GM12878 (cell line): Measurements from ENCODE around the gene GSG1L2. TPM values are rescaled to one million over a fixed set of nuclear protein-coding genes. Genes with fewer than 3 reads are reported as not detected.
A peak's percentile ranks its signal among the peaks of the same experiment; 100 is the strongest.

Experiments used
- ATAC-seq: fragments of 200-7000 bp; cut with Tn5 transposase; 3 replicates; pipeline ENCODE4 v1.9.1; 2020; ENCODE audit warnings: mild to moderate bottlenecking, moderate library complexity
- BruUV-seq: library from RNA; stranded (reverse); fragments of 400-500 nt; replicated peaks from 2 replicates; lab custom pipeline; 2021; lab: Mats Ljungman, UMichigan
- CTCF ChIA-PET: fragments of 300-600 bp; sonication (Branson Sonifier 250); formaldehyde crosslinking; extraction: SDS; loops from one replicate; lab custom pipeline; 2021; ENCODE audit warnings: inconsistent platforms; lab: Yijun Ruan, JAX
- POLR2A ChIA-PET: fragments of 350-600 bp; formaldehyde crosslinking; extraction: SDS; loops from one replicate; lab custom pipeline; 2021; ENCODE audit warnings: inconsistent platforms; lab: Charles Lee
- RAD21 ChIA-PET: fragments of 300-600 bp; sonication (Branson Sonifier 250); formaldehyde crosslinking; loops from one replicate; lab custom pipeline; 2023; ENCODE audit warnings: antibody characterized with exemption; ENCODE audit not compliant: unreplicated experiment; lab: Charles Lee
- SMC1A ChIA-PET: fragments of 300-600 bp; sonication (Branson Sonifier 250); formaldehyde crosslinking; loops from one replicate; lab custom pipeline; 2023; ENCODE audit not compliant: unreplicated experiment, uncharacterized antibody; lab: Charles Lee
- DNase-seq: peaks from one replicate; pipeline ENCODE4 v3.0.0-alpha.2; 2011; ENCODE audit warnings: low read depth, low spot score
- FAIRE-seq: peaks from 3 replicates; lab custom pipeline; 2011; peaks lifted over from hg19 to GRCh38; lab: Jason Lieb, UNC
- H2AFZ ChIP-seq: 2 replicates; pipeline ENCODE4 v1.6.0; 2011; ENCODE audit warnings: low read depth, low read length, control low read depth; ENCODE audit not compliant: control insufficient read depth
- H3K27ac ChIP-seq: 2 replicates; pipeline ENCODE4 v1.5.1; 2011; ENCODE audit warnings: control low read depth; ENCODE audit not compliant: control insufficient read depth, insufficient read depth
- H3K27me3 ChIP-seq, 2 experiments: replicated peaks in 1 of 2; 2 replicates each; pipeline versions ENCODE4 v1.6.0 to v1.6.1; 2011; ENCODE audit warnings: low read length in 1 of 2; ENCODE audit not compliant: control insufficient read depth in 2 of 2, insufficient read depth in 2 of 2
- H3K36me3 ChIP-seq, 2 experiments: 2 replicates each; pipeline ENCODE4 v1.5.1; 2011; ENCODE audit warnings: low read length in 1 of 2; ENCODE audit not compliant: control insufficient read depth in 2 of 2, insufficient read depth in 2 of 2
- H3K4me1 ChIP-seq: 2 replicates; pipeline ENCODE4 v1.6.1; 2011; ENCODE audit warnings: mild to moderate bottlenecking, low read length, moderate library complexity, mixed read lengths; ENCODE audit not compliant: control insufficient read depth, insufficient read depth
- H3K4me2 ChIP-seq: 2 replicates; pipeline ENCODE4 v1.6.0; 2011; ENCODE audit warnings: control low read depth; ENCODE audit not compliant: control insufficient read depth, insufficient read depth
- H3K4me3 ChIP-seq: fragments of 200-600 bp; sonication (generic); 2 replicates; pipeline ENCODE4 v1.5.1; 2016
- H3K79me2 ChIP-seq: 2 replicates; pipeline ENCODE4 v1.6.0; 2011; ENCODE audit warnings: low read length; ENCODE audit not compliant: control insufficient read depth, insufficient read depth
- H3K9ac ChIP-seq: 2 replicates; pipeline ENCODE4 v1.8.0; 2011; ENCODE audit warnings: low read length, control low read depth, mixed read lengths; ENCODE audit not compliant: control insufficient read depth, insufficient read depth
- H3K9me3 ChIP-seq: replicated peaks from 3 replicates; pipeline ENCODE4 v1.5.1; 2011; ENCODE audit warnings: mild to moderate bottlenecking, low read length; ENCODE audit not compliant: control insufficient read depth, insufficient read depth
- H4K20me1 ChIP-seq: 2 replicates; pipeline ENCODE4 v1.6.0; 2011; ENCODE audit not compliant: control insufficient read depth, insufficient read depth
- CBFB ChIP-seq: IDR thresholded peaks from 2 replicates; pipeline ENCODE4 v1.6.1; 2016; ENCODE audit warnings: antibody characterized with exemption, low read depth
- RFX5 ChIP-seq: IDR thresholded peaks from 2 replicates; pipeline ENCODE4 v1.6.1; 2011; ENCODE audit warnings: low read depth, low read length, improper control_type of control experiment
- WGBS: methylation state at CpG from one replicate; pipeline ENCODE4 v1.1.6; 2016; ENCODE audit warnings: low lambda C conversion rate; ENCODE audit not compliant: insufficient replicate concordance, insufficient coverage; ENCODE audit errors: missing lambda C conversion rate; 5-methylcytosine and 5-hydroxymethylcytosine counted together
- in situ Hi-C: fragments of 300-500 bp; cut with MboI; formaldehyde crosslinking; loops from 9 replicates; pipeline ENCODE4 v1.14.3; 2018; ENCODE audit warnings: mixed read lengths
- intact Hi-C: fragments of 100-400 bp; cut with micrococcal nuclease; formaldehyde crosslinking; loops from one replicate; pipeline ENCODE4 v1.14.2; 2022; ENCODE audit not compliant: unreplicated experiment
- polyA plus RNA-seq, 11 experiments: library from polyadenylated mRNA; depleted of rRNA in 4 of 11; unstranded in 6 of 11; stranded (reverse) in 5 of 11; fragments of >200 nt; fragmentation: Nextera tagmentation in 4 of 11; fragmentation: Illumina TruSeq in 1 of 11; extraction: Ambion mirVana in 4 of 11; extraction: Trizol in 1 of 11; gene quantifications; 1 replicate in 1 of 11; 2 replicates in 10 of 11; pipeline versions ENCODE4 v1.2.1 to v1.2.3, GENCODE V29; 2011 to 2016; ENCODE audit warnings: inconsistent platforms in 2 of 11, missing spikeins in 2 of 11, low read depth in 1 of 11
- total RNA-seq, 4 experiments: library from RNA; depleted of rRNA in 3 of 4; stranded (reverse); fragments of >200 nt in 3 of 4; fragmentation: Illumina TruSeq in 1 of 4; extraction: Trizol in 1 of 4; gene quantifications; 2 replicates each; pipeline versions ENCODE4 v1.2.1 to v1.2.3, GENCODE V29; 2013 to 2021
- TF ChIP-seq, protein P1 (sequence below): IDR thresholded peaks from 2 replicates; pipeline ENCODE4 v1.6.1; 2012; ENCODE audit warnings: low read depth, low read length, improper control_type of control experiment

GSG1L2 gene
- total and polyA plus RNA-seq, 10 of the 15 experiments (the other 5 are each of a cell fraction or from before 2014, with no cell fraction given) = not detected

DNA sequence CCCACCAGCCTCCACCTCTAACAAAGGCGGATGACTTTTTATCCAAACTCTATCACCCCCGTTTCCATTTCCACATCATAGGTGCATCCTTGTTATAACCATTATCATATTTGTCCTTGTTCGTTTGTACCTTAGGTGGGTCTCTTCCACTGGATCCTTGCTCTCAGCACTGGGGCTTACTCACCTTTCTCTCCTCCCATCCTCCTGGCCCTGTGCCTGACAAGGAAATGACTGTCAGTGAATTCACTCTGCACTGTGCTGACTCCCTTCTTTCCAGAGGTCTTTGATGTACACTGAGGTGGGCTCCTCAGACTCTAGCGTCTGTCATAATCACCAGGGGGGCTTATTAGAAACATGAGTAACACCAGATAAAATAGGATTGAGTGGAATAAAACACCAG is 3.1 kb downstream of the GSG1L2 start:
- Histone ChIP-seq H3K4me1 (no peaks in the 10 kb centered on the region), H3K4me3 (no peak overlapping the region), H3K79me2 (no peaks in the 10 kb centered on the region), H3K4me2 (no peak overlapping the region), H4K20me1 (no peaks in the 10 kb centered on the region)
- ATAC-seq (no peak), FAIRE-seq (no peak), DNase-seq (no peak)
- BruUV-seq = no TSS peak
- TF ChIP-seq CBFB = no peak
- TF ChIP-seq, all 136 proteins: peak for 0
- Histone ChIP-seq H3K27me3 (no peaks in the 10 kb centered on the region), H3K27ac (no peak overlapping the region), H3K36me3 (no peaks in the 10 kb centered on the region), H2AFZ (no peak overlapping the region), H3K9me3 (no peaks in the 10 kb centered on the region), H3K9ac (no peak overlapping the region)
- ChIA-PET CTCF (no interaction called here), SMC1A (no interaction called here), RAD21 (no interaction called here), POLR2A (no interaction called here)
- 11% methylated on average over 4 of the region's 4 CpGs for WGBS
- intact Hi-C loops = no loop called here
- in situ Hi-C loops = no loop called here

DNA sequence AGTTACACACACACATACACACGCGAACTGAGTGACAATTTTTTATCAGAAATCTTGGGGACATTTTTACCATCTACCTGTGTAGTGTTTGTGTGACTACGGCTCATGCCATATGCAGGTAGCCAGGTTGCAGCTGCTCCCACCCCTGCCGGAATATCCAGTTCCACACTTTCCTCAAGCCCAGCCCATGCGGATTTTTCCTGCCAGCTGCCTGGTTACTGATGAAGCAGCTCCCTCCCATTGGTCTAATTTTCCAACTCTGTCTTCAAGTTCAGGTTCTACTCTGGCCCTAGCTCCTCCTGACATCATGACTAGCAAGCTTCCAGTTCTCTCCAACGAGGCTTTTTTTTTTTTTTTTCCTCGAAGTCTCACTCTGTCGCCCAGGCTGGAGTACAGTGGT is 4.8 kb downstream of the GSG1L2 start:
- Histone ChIP-seq H3K9ac (no peak overlapping the region), H3K79me2 (no peaks in the 10 kb centered on the region), H4K20me1 (no peaks in the 10 kb centered on the region), H2AFZ (no peak overlapping the region), H3K27ac (no peak overlapping the region), H3K4me2 (no peak overlapping the region), H3K36me3 (no peaks in the 10 kb centered on the region), H3K4me1 (no peaks in the 10 kb centered on the region), H3K9me3 (no peaks in the 10 kb centered on the region), H3K27me3 (no peaks in the 10 kb centered on the region), H3K4me3 (no peak overlapping the region)
- intact Hi-C loops = no loop called here
- ChIA-PET RAD21 (no interaction called here), CTCF (no interaction called here), SMC1A (no interaction called here), POLR2A (no interaction called here)
- no peak for ATAC-seq
- WGBS = 44% methylated on average over 8 of the region's 8 CpGs
- DNase-seq = no peak
- in situ Hi-C loops = no loop called here
- FAIRE-seq = no peak
- BruUV-seq = no TSS peak
- TF ChIP-seq RFX5 = peak; percentile 79; the same call in 1 of the 2 replicates
- TF ChIP-seq, protein P1, sequence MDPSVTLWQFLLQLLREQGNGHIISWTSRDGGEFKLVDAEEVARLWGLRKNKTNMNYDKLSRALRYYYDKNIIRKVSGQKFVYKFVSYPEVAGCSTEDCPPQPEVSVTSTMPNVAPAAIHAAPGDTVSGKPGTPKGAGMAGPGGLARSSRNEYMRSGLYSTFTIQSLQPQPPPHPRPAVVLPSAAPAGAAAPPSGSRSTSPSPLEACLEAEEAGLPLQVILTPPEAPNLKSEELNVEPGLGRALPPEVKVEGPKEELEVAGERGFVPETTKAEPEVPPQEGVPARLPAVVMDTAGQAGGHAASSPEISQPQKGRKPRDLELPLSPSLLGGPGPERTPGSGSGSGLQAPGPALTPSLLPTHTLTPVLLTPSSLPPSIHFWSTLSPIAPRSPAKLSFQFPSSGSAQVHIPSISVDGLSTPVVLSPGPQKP = no peak
- TF ChIP-seq, all 136 proteins: peak for 1
